GM23248 (cell line): ENCODE results near the gene TBC1D24.
"Not testable (repeated sequence)": the region's sequence is repeated elsewhere in the genome, so short reads cannot be mapped to it uniquely, and the experiment has no call there.

Experiments
- EZH2 ChIP-seq: fragments of 200-600 bp; sonication (generic); IDR thresholded peaks from 2 replicates; pipeline ENCODE4 v1.6.1; 2018; ENCODE audit warnings: antibody characterized with exemption, mild to moderate bottlenecking; ENCODE audit not compliant: insufficient read depth, poor library complexity, severe bottlenecking
- EZH2phosphoT487 ChIP-seq: fragments of 200-600 bp; sonication (generic); IDR thresholded peaks from 2 replicates; pipeline ENCODE4 v1.6.1; 2018; ENCODE audit warnings: antibody characterized with exemption, moderate library complexity, mild to moderate bottlenecking, low read depth; ENCODE audit not compliant: insufficient read depth

DNA sequence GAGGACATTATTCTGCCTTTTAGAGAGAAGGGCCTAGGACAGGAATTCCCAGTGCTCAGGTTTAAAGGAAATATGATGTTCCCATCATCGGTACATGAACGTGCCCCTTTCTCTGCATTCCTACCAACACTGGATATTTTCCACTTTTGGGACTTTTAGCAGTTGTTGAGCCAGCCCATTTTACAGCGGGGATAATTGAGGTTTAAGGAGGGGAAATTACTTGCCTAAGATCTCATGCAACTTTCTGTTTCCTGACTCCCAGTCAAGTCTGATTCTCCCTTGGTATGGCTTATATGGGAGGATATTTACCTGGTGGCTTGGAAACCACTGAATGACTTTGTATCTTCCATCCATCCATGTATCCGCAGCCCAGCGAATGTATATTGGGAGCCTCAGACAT lies 59.4 kb downstream of the TBC1D24 start:
- not testable (repeated sequence) for TF ChIP-seq EZH2phosphoT487, EZH2
